GM23338 (cell line): ENCODE data around the gene SPEF1. TPM values are rescaled to one million over a fixed set of nuclear protein-coding genes. Genes with fewer than 3 reads are reported as not detected.

ENCODE experiments used
- ATAC-seq: fragments of 200-7000 bp; cut with Tn5 transposase; 3 replicates; pipeline ENCODE4 v1.9.1; 2020
- DNase-seq: peaks from one replicate; pipeline ENCODE4 v3.0.0-alpha.2; 2015; ENCODE audit warnings: low spot score
- H2AFZ ChIP-seq: fragments of 200-600 bp; sonication (generic); 2 replicates; pipeline ENCODE4 v1.8.0; 2016; ENCODE audit warnings: antibody characterized with exemption, mild to moderate bottlenecking, moderate library complexity
- H3F3A ChIP-seq: fragments of 200-600 bp; sonication (generic); replicated peaks from 2 replicates; pipeline ENCODE4 v1.8.0; 2017; ENCODE audit warnings: antibody characterized with exemption, mixed run types, low read depth
- H3K27ac ChIP-seq: fragments of 200-600 bp; sonication (generic); 2 replicates; pipeline ENCODE4 v1.6.1; 2016; ENCODE audit warnings: low read depth
- H3K27me3 ChIP-seq: fragments of 200-600 bp; sonication (generic); 2 replicates; pipeline ENCODE4 v1.8.0; 2016; ENCODE audit warnings: mild to moderate bottlenecking, mixed run types, moderate library complexity; ENCODE audit not compliant: insufficient read depth
- H3K36me3 ChIP-seq: fragments of 200-600 bp; sonication (generic); 2 replicates; pipeline ENCODE4 v1.8.0; 2016; ENCODE audit warnings: mild to moderate bottlenecking; ENCODE audit not compliant: insufficient read depth
- H3K4me1 ChIP-seq: fragments of 200-600 bp; sonication (generic); 2 replicates; pipeline ENCODE4 v1.8.0; 2016; ENCODE audit warnings: mild to moderate bottlenecking, moderate library complexity; ENCODE audit not compliant: insufficient read depth
- H3K4me2 ChIP-seq: fragments of 200-600 bp; sonication (generic); 2 replicates; pipeline ENCODE4 v1.7.1; 2017; ENCODE audit warnings: mixed run types
- H3K4me3 ChIP-seq: fragments of 200-600 bp; sonication (generic); 2 replicates; pipeline ENCODE4 v1.6.1; 2016; ENCODE audit warnings: mixed run types
- H3K79me2 ChIP-seq: fragments of 200-600 bp; sonication (generic); replicated peaks from 2 replicates; pipeline ENCODE4 v1.8.0; 2017; ENCODE audit warnings: mild to moderate bottlenecking; ENCODE audit not compliant: insufficient read depth
- H3K9me2 ChIP-seq: fragments of 200-600 bp; sonication (generic); 2 replicates; pipeline ENCODE4 v1.8.0; 2017; ENCODE audit not compliant: insufficient read depth
- H4K20me1 ChIP-seq: fragments of 200-600 bp; sonication (generic); replicated peaks from 2 replicates; pipeline ENCODE4 v1.8.0; 2017; ENCODE audit warnings: mild to moderate bottlenecking; ENCODE audit not compliant: insufficient read depth
- H3K27ac Mint-ChIP-seq: 2 replicates; pipeline ENCODE4 v1.8.0; 2020; ENCODE audit warnings: inconsistent platforms, mild to moderate bottlenecking, moderate library complexity, mixed read lengths
- H3K27me3 Mint-ChIP-seq: 3 replicates; pipeline ENCODE4 v1.8.0; 2022; ENCODE audit warnings: low read depth, mild to moderate bottlenecking, moderate library complexity, mixed read lengths, inconsistent platforms; ENCODE audit not compliant: insufficient read depth, poor library complexity
- H3K36me3 Mint-ChIP-seq: 3 replicates; pipeline ENCODE4 v1.8.0; 2021; ENCODE audit warnings: low read depth, mild to moderate bottlenecking, inconsistent platforms, moderate library complexity, mixed read lengths
- H3K4me1 Mint-ChIP-seq: 3 replicates; pipeline ENCODE4 v1.8.0; 2020; ENCODE audit warnings: mild to moderate bottlenecking, inconsistent platforms, mixed read lengths
- H3K4me3 Mint-ChIP-seq: 3 replicates; pipeline ENCODE4 v1.8.0; 2021; ENCODE audit warnings: moderate library complexity, mild to moderate bottlenecking, inconsistent platforms, mixed read lengths
- H3K9me3 Mint-ChIP-seq: 3 replicates; pipeline ENCODE4 v1.8.0; 2020; ENCODE audit warnings: moderate library complexity, mild to moderate bottlenecking, inconsistent platforms, mixed read lengths
- CREB1 ChIP-seq: fragments of 250-450 bp; sonication (Bioruptor Pico); IDR thresholded peaks from 2 replicates; pipeline ENCODE4 v1.5.0; 2020; ENCODE audit warnings: low read depth, mild to moderate bottlenecking, moderate library complexity
- EZH2 ChIP-seq: fragments of 200-600 bp; sonication (generic); IDR thresholded peaks from one replicate; pipeline ENCODE4 v1.8.0; 2017; ENCODE audit warnings: antibody characterized with exemption, mild to moderate bottlenecking, low read depth; ENCODE audit not compliant: unreplicated experiment
- EZH2phosphoT487 ChIP-seq: fragments of 200-600 bp; sonication (generic); IDR thresholded peaks from one replicate; pipeline ENCODE4 v1.8.1; 2018; ENCODE audit warnings: antibody characterized with exemption; ENCODE audit not compliant: unreplicated experiment
- JUNB ChIP-seq: IDR thresholded peaks from one replicate; pipeline ENCODE4 v1.6.1; 2016; ENCODE audit warnings: antibody characterized with exemption; ENCODE audit not compliant: unreplicated experiment
- NANOG ChIP-seq: IDR thresholded peaks from 2 replicates; pipeline ENCODE4 v1.6.1; 2016; ENCODE audit warnings: antibody characterized with exemption, borderline replicate concordance
- POLR2AphosphoS5 ChIP-seq: IDR thresholded peaks from 2 replicates; pipeline ENCODE4 v1.6.1; 2016; ENCODE audit warnings: antibody characterized with exemption, low read depth
- STAT1 ChIP-seq: IDR thresholded peaks from one replicate; pipeline ENCODE4 v1.6.1; 2016; ENCODE audit warnings: antibody characterized with exemption; ENCODE audit not compliant: unreplicated experiment
- ZNF114 ChIP-seq: fragments of 250-450 bp; sonication (Bioruptor Pico); IDR thresholded peaks from 2 replicates; pipeline ENCODE4 v1.5.0; 2020; ENCODE audit warnings: mild to moderate bottlenecking, moderate library complexity
- ZNF331 ChIP-seq: fragments of 250-450 bp; sonication (Bioruptor Pico); IDR thresholded peaks from 2 replicates; pipeline ENCODE4 v1.5.0; 2020; ENCODE audit warnings: low read depth, mild to moderate bottlenecking, moderate library complexity
- polyA plus RNA-seq: library from polyadenylated mRNA; unstranded; fragments of >200 nt; fragmentation: Nextera tagmentation; extraction: Ambion mirVana; gene quantifications from 2 replicates; pipeline ENCODE4 v1.2.1, GENCODE V29; 2016
- total RNA-seq: library from RNA; depleted of rRNA; stranded (reverse); fragments of >200 nt; shearing (Covaris generic); gene quantifications from 2 replicates; pipeline ENCODE4 v1.2.3, GENCODE V29; 2014
- TF ChIP-seq, protein P1 (sequence below): IDR thresholded peaks from 2 replicates; pipeline ENCODE4 v1.6.1; 2016; ENCODE audit warnings: antibody characterized with exemption
- TF ChIP-seq, protein P2 (sequence below): IDR thresholded peaks from one replicate; pipeline ENCODE4 v1.6.1; 2018; ENCODE audit warnings: antibody characterized with exemption; ENCODE audit not compliant: unreplicated experiment
- TF ChIP-seq, protein P3 (sequence below), 2 experiments: fragments of 200-600 bp in 1 of 2; sonication (generic) in 1 of 2; conservative IDR thresholded peaks; 2 replicates each; pipeline versions ENCODE4 v1.5.1 to v1.6.1; 2016 to 2017; ENCODE audit warnings: antibody characterized with exemption in 2 of 2, low read depth in 2 of 2, mild to moderate bottlenecking in 2 of 2, moderate library complexity in 1 of 2

The SPEF1 gene
- total and polyA plus RNA-seq, 2 experiments from 2014 or later, result 0.68 to 0.69 TPM

GRCh38 chr20:3744037-3744436 lies 37.2 kb downstream of the SPEF1 start:
- Mint-ChIP-seq H3K4me3 (peak overlapping the region; percentile 86), H3K36me3 (no peaks in the 10 kb centered on the region), H3K27me3 (peaks cover 22% of the 10 kb centered on the region), H3K9me3 (no peaks in the 10 kb centered on the region), H3K27ac (no peak overlapping the region), H3K4me1 (peaks cover 27% of the 10 kb centered on the region)
- Histone ChIP-seq H3K4me3 (no peak overlapping the region), H3K4me2 (peak overlapping the region; percentile 86), H3K36me3 (no peaks in the 10 kb centered on the region), H3K27me3 (peaks cover 6% of the 10 kb centered on the region; the same call in 1 of the 2 replicates), H3K27ac (no peak overlapping the region), H4K20me1 (no peaks in the 10 kb centered on the region), H3K4me1 (peaks cover 5% of the 10 kb centered on the region; the same call in 1 of the 2 replicates), H3F3A (no peaks in the 10 kb centered on the region), H2AFZ (no peak overlapping the region), H3K9me2 (no peaks in the 10 kb centered on the region), H3K79me2 (no peaks in the 10 kb centered on the region)
- ATAC-seq, result no peak
- DNase-seq, result no peak
- TF ChIP-seq JUNB (no peak), ZNF331 (CRISPR knock-in tag) (no peak), EZH2phosphoT487 (no peak), NANOG (no peak), POLR2AphosphoS5 (no peak), ZNF114 (CRISPR knock-in tag) (no peak), STAT1 (no peak)
- TF ChIP-seq, protein P1, sequence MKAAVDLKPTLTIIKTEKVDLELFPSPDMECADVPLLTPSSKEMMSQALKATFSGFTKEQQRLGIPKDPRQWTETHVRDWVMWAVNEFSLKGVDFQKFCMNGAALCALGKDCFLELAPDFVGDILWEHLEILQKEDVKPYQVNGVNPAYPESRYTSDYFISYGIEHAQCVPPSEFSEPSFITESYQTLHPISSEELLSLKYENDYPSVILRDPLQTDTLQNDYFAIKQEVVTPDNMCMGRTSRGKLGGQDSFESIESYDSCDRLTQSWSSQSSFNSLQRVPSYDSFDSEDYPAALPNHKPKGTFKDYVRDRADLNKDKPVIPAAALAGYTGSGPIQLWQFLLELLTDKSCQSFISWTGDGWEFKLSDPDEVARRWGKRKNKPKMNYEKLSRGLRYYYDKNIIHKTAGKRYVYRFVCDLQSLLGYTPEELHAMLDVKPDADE, result no peak
- TF ChIP-seq, protein P2, sequence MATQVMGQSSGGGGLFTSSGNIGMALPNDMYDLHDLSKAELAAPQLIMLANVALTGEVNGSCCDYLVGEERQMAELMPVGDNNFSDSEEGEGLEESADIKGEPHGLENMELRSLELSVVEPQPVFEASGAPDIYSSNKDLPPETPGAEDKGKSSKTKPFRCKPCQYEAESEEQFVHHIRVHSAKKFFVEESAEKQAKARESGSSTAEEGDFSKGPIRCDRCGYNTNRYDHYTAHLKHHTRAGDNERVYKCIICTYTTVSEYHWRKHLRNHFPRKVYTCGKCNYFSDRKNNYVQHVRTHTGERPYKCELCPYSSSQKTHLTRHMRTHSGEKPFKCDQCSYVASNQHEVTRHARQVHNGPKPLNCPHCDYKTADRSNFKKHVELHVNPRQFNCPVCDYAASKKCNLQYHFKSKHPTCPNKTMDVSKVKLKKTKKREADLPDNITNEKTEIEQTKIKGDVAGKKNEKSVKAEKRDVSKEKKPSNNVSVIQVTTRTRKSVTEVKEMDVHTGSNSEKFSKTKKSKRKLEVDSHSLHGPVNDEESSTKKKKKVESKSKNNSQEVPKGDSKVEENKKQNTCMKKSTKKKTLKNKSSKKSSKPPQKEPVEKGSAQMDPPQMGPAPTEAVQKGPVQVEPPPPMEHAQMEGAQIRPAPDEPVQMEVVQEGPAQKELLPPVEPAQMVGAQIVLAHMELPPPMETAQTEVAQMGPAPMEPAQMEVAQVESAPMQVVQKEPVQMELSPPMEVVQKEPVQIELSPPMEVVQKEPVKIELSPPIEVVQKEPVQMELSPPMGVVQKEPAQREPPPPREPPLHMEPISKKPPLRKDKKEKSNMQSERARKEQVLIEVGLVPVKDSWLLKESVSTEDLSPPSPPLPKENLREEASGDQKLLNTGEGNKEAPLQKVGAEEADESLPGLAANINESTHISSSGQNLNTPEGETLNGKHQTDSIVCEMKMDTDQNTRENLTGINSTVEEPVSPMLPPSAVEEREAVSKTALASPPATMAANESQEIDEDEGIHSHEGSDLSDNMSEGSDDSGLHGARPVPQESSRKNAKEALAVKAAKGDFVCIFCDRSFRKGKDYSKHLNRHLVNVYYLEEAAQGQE, result no peak
- TF ChIP-seq, protein P3, sequence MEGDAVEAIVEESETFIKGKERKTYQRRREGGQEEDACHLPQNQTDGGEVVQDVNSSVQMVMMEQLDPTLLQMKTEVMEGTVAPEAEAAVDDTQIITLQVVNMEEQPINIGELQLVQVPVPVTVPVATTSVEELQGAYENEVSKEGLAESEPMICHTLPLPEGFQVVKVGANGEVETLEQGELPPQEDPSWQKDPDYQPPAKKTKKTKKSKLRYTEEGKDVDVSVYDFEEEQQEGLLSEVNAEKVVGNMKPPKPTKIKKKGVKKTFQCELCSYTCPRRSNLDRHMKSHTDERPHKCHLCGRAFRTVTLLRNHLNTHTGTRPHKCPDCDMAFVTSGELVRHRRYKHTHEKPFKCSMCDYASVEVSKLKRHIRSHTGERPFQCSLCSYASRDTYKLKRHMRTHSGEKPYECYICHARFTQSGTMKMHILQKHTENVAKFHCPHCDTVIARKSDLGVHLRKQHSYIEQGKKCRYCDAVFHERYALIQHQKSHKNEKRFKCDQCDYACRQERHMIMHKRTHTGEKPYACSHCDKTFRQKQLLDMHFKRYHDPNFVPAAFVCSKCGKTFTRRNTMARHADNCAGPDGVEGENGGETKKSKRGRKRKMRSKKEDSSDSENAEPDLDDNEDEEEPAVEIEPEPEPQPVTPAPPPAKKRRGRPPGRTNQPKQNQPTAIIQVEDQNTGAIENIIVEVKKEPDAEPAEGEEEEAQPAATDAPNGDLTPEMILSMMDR (conservative IDR thresholded peaks at IDR 0.05; ENCODE audit: low read depth in 2 of 2), result no peak

- Histone ChIP-seq H3K79me2 (no peaks in the 10 kb centered on the region), H3K4me1 (peaks cover 5% of the 10 kb centered on the region; the same call in 1 of the 2 replicates), H3K27ac (no peak overlapping the region), H4K20me1 (no peaks in the 10 kb centered on the region), H3K36me3 (no peaks in the 10 kb centered on the region), H3F3A (no peaks in the 10 kb centered on the region), H3K4me3 (no peak overlapping the region), H3K9me2 (no peaks in the 10 kb centered on the region), H2AFZ (no peak overlapping the region), H3K4me2 (no peak overlapping the region), H3K27me3 (peaks cover 6% of the 10 kb centered on the region; the same call in 1 of the 2 replicates)
- Mint-ChIP-seq H3K27me3 (peaks cover 20% of the 10 kb centered on the region), H3K27ac (no peak overlapping the region), H3K36me3 (no peaks in the 10 kb centered on the region), H3K9me3 (no peaks in the 10 kb centered on the region), H3K4me3 (no peak overlapping the region; the same call in 2 of the 3 replicates), H3K4me1 (peaks cover 31% of the 10 kb centered on the region)
- ATAC-seq (no peak), DNase-seq (no peak)
- no peak for TF ChIP-seq NANOG
- TF ChIP-seq ZNF331 (CRISPR knock-in tag), result no peak
- TF ChIP-seq, protein P2, result no peak
- TF ChIP-seq ZNF114 (CRISPR knock-in tag), result no peak
- no peak for TF ChIP-seq POLR2AphosphoS5
- no peak for TF ChIP-seq EZH2
- TF ChIP-seq, protein P1, result no peak
- no peak for TF ChIP-seq EZH2phosphoT487
- TF ChIP-seq STAT1, result no peak
- TF ChIP-seq CREB1 (CRISPR knock-in tag), result no peak
- TF ChIP-seq JUNB, result no peak
Observed at GRCh38 chr20:3743251-3743650, 38.0 kb downstream of the SPEF1 start.
